ENCODE results near the gene PAK1.

PAK1 gene

GRCh38 chr11:77506857-77507256 lies 33.0 kb upstream of the PAK1 start:
- Histone ChIP-seq H3K27ac (replicated peaks; ENCODE audit: low read length) (no peak overlapping the region), H3K79me1 (ENCODE audit: low read depth, low read length) (no peaks in the 10 kb centered on the region), H2AFZ (ENCODE audit: low read length) (no peak overlapping the region), H3K4me3 (ENCODE audit: low read length in 2 of 2) (no peak overlapping the region), H3K4me2 (ENCODE audit: insufficient read depth, low read length, poor library complexity, severe bottlenecking) (no peak overlapping the region), H4K8ac (ENCODE audit: low read depth, low read length) (no peak overlapping the region), H3K4ac (ENCODE audit: low read length) (no peak overlapping the region), H3K18ac (ENCODE audit: low read length) (no peak overlapping the region), H4K91ac (ENCODE audit: low read depth, low read length, poor library complexity) (no peak overlapping the region), H3K14ac (ENCODE audit: low read length) (no peak overlapping the region), H3K23ac (ENCODE audit: low read depth, low read length, poor library complexity) (no peak overlapping the region), H3K27me3 (ENCODE audit: control insufficient read depth in 3 of 3, insufficient read depth in 3 of 3, low read depth in 1 of 3, low read length in 3 of 3) (no peaks in the 10 kb centered on the region), H3K9ac (ENCODE audit: low read depth, low read length, poor library complexity) (no peak overlapping the region), H2AK5ac (ENCODE audit: low read depth, low read length) (no peak overlapping the region), H2BK120ac (ENCODE audit: low read depth, low read length) (no peak overlapping the region), H3K36me3 (replicated peaks in 1 of 2; ENCODE audit: control insufficient read depth in 2 of 2, insufficient read depth in 2 of 2, low read length in 2 of 2) (no peaks in the 10 kb centered on the region), H2BK5ac (ENCODE audit: low read length) (no peak overlapping the region), H3K4me1 (ENCODE audit: control insufficient read depth in 2 of 2, insufficient read depth in 1 of 2, low read depth in 1 of 2, low read length in 2 of 2) (peaks cover 0 to 2% of the 10 kb centered on the region in 2 donors), H2BK12ac (ENCODE audit: low read length) (no peak overlapping the region), H3K9me3 (replicated peaks in 1 of 2; ENCODE audit: control insufficient read depth in 2 of 2, insufficient read depth in 1 of 2, low read depth in 1 of 2, low read length in 2 of 2) (no peaks in the 10 kb centered on the region), H2BK15ac (ENCODE audit: low read length) (no peak overlapping the region)
- DNase-seq (ENCODE audit: low spot score): no peak
- WGBS, 2 donors (ENCODE audit: extremely low coverage in 2 of 2, insufficient read length in 2 of 2, insufficient replicate concordance in 1 of 2): no CpG with 5 or more reads among the region's 2 CpGs

GRCh38 chr11:77505956-77506355 lies 32.1 kb upstream of the PAK1 start:
- Histone ChIP-seq H3K9me3 (replicated peaks in 1 of 2; ENCODE audit: control insufficient read depth in 2 of 2, insufficient read depth in 1 of 2, low read depth in 1 of 2, low read length in 2 of 2) (no peaks in the 10 kb centered on the region), H3K23ac (ENCODE audit: low read depth, low read length, poor library complexity) (no peak overlapping the region), H3K79me1 (ENCODE audit: low read depth, low read length) (no peaks in the 10 kb centered on the region), H3K36me3 (replicated peaks in 1 of 2; ENCODE audit: control insufficient read depth in 2 of 2, insufficient read depth in 2 of 2, low read length in 2 of 2) (no peaks in the 10 kb centered on the region), H2BK12ac (ENCODE audit: low read length) (no peak overlapping the region), H3K4me2 (ENCODE audit: insufficient read depth, low read length, poor library complexity, severe bottlenecking) (no peak overlapping the region), H3K4me1 (ENCODE audit: control insufficient read depth in 2 of 2, insufficient read depth in 1 of 2, low read depth in 1 of 2, low read length in 2 of 2) (no peaks in the 10 kb centered on the region), H3K14ac (ENCODE audit: low read length) (no peak overlapping the region), H2BK5ac (ENCODE audit: low read length) (no peak overlapping the region), H3K9ac (ENCODE audit: low read depth, low read length, poor library complexity) (no peak overlapping the region), H3K4ac (ENCODE audit: low read length) (no peak overlapping the region), H2AFZ (ENCODE audit: low read length) (no peak overlapping the region), H4K8ac (ENCODE audit: low read depth, low read length) (no peak overlapping the region), H2AK5ac (ENCODE audit: low read depth, low read length) (no peak overlapping the region), H4K91ac (ENCODE audit: low read depth, low read length, poor library complexity) (no peak overlapping the region), H2BK120ac (ENCODE audit: low read depth, low read length) (no peak overlapping the region), H2BK15ac (ENCODE audit: low read length) (no peak overlapping the region), H3K18ac (ENCODE audit: low read length) (no peak overlapping the region), H3K27me3 (ENCODE audit: control insufficient read depth in 3 of 3, insufficient read depth in 3 of 3, low read depth in 1 of 3, low read length in 3 of 3) (no peaks in the 10 kb centered on the region), H3K27ac (replicated peaks; ENCODE audit: low read length) (no peak overlapping the region), H3K4me3 (ENCODE audit: low read length in 2 of 2) (no peak overlapping the region)
- no peak for DNase-seq (ENCODE audit: low spot score)
- no CpG with 5 or more reads among the region's 3 CpGs for WGBS, 2 donors (ENCODE audit: extremely low coverage in 2 of 2, insufficient read length in 2 of 2, insufficient replicate concordance in 1 of 2)

- Histone ChIP-seq H3K4me2 (ENCODE audit: insufficient read depth, low read length, poor library complexity, severe bottlenecking) (no peak overlapping the region), H2AFZ (ENCODE audit: low read length) (no peak overlapping the region), H3K23ac (ENCODE audit: low read depth, low read length, poor library complexity) (no peak overlapping the region), H3K79me1 (ENCODE audit: low read depth, low read length) (no peaks in the 10 kb centered on the region), H3K27ac (replicated peaks; ENCODE audit: low read length) (no peak overlapping the region), H4K91ac (ENCODE audit: low read depth, low read length, poor library complexity) (no peak overlapping the region), H3K4me3 (ENCODE audit: low read length in 2 of 2) (no peak overlapping the region), H3K4me1 (ENCODE audit: control insufficient read depth in 2 of 2, insufficient read depth in 1 of 2, low read depth in 1 of 2, low read length in 2 of 2) (no peaks in the 10 kb centered on the region), H3K4ac (ENCODE audit: low read length) (no peak overlapping the region), H3K27me3 (ENCODE audit: control insufficient read depth in 3 of 3, insufficient read depth in 3 of 3, low read depth in 1 of 3, low read length in 3 of 3) (no peaks in the 10 kb centered on the region), H3K9ac (ENCODE audit: low read depth, low read length, poor library complexity) (no peak overlapping the region), H3K36me3 (replicated peaks in 1 of 2; ENCODE audit: control insufficient read depth in 2 of 2, insufficient read depth in 2 of 2, low read length in 2 of 2) (no peaks in the 10 kb centered on the region), H2AK5ac (ENCODE audit: low read depth, low read length) (no peak overlapping the region), H2BK15ac (ENCODE audit: low read length) (no peak overlapping the region), H4K8ac (ENCODE audit: low read depth, low read length) (no peak overlapping the region), H2BK120ac (ENCODE audit: low read depth, low read length) (no peak overlapping the region), H2BK5ac (ENCODE audit: low read length) (no peak overlapping the region), H3K14ac (ENCODE audit: low read length) (no peak overlapping the region), H2BK12ac (ENCODE audit: low read length) (no peak overlapping the region), H3K9me3 (replicated peaks in 1 of 2; ENCODE audit: control insufficient read depth in 2 of 2, insufficient read depth in 1 of 2, low read depth in 1 of 2, low read length in 2 of 2) (no peaks in the 10 kb centered on the region), H3K18ac (ENCODE audit: low read length) (no peak overlapping the region)
- WGBS, 2 donors (ENCODE audit: extremely low coverage in 2 of 2, insufficient read length in 2 of 2, insufficient replicate concordance in 1 of 2): no CpG with 5 or more reads among the region's 3 CpGs
- no peak for DNase-seq (ENCODE audit: low spot score)
These were observed 29.1 kb upstream of the PAK1 start for GRCh38 chr11:77503006-77503405.

GRCh38 chr11:77502346-77502905 lies 28.5 kb upstream of the PAK1 start:
- no peak overlapping the region for H3K4me3 ChIP-seq (ENCODE audit: low read length in 2 of 2)
- no peak overlapping the region for H3K4me2 ChIP-seq (ENCODE audit: insufficient read depth, low read length, poor library complexity, severe bottlenecking)
- H3K27ac ChIP-seq (replicated peaks; ENCODE audit: low read length): no peak overlapping the region
- no peaks in the 10 kb centered on the region for H3K9me3 ChIP-seq (replicated peaks in 1 of 2; ENCODE audit: control insufficient read depth in 2 of 2, insufficient read depth in 1 of 2, low read depth in 1 of 2, low read length in 2 of 2)
- no peaks in the 10 kb centered on the region for H3K36me3 ChIP-seq (replicated peaks in 1 of 2; ENCODE audit: control insufficient read depth in 2 of 2, insufficient read depth in 2 of 2, low read length in 2 of 2)
- no peak overlapping the region for H2BK120ac ChIP-seq (ENCODE audit: low read depth, low read length)
- no peak overlapping the region for H4K8ac ChIP-seq (ENCODE audit: low read depth, low read length)
- no peak for DNase-seq (ENCODE audit: low spot score)
- WGBS, 2 donors (ENCODE audit: extremely low coverage in 2 of 2, insufficient read length in 2 of 2, insufficient replicate concordance in 1 of 2): no CpG with 5 or more reads among the region's 4 CpGs
- no peak overlapping the region for H2BK5ac ChIP-seq (ENCODE audit: low read length)
- no peak overlapping the region for H2BK12ac ChIP-seq (ENCODE audit: low read length)
- peaks cover 0 to under 1% of the 10 kb centered on the region in 2 donors for H3K4me1 ChIP-seq (ENCODE audit: control insufficient read depth in 2 of 2, insufficient read depth in 1 of 2, low read depth in 1 of 2, low read length in 2 of 2)
- H3K4ac ChIP-seq (ENCODE audit: low read length): no peak overlapping the region
- H3K18ac ChIP-seq (ENCODE audit: low read length): no peak overlapping the region
- H2AK5ac ChIP-seq (ENCODE audit: low read depth, low read length): no peak overlapping the region
- no peak overlapping the region for H3K23ac ChIP-seq (ENCODE audit: low read depth, low read length, poor library complexity)
- no peak overlapping the region for H3K9ac ChIP-seq (ENCODE audit: low read depth, low read length, poor library complexity)
- H3K27me3 ChIP-seq (ENCODE audit: control insufficient read depth in 3 of 3, insufficient read depth in 3 of 3, low read depth in 1 of 3, low read length in 3 of 3): no peaks in the 10 kb centered on the region
- no peak overlapping the region for H2AFZ ChIP-seq (ENCODE audit: low read length)
- no peak overlapping the region for H4K91ac ChIP-seq (ENCODE audit: low read depth, low read length, poor library complexity)
- no peak overlapping the region for H3K14ac ChIP-seq (ENCODE audit: low read length)
- no peaks in the 10 kb centered on the region for H3K79me1 ChIP-seq (ENCODE audit: low read depth, low read length)
- H2BK15ac ChIP-seq (ENCODE audit: low read length): no peak overlapping the region

Data from neuronal stem cell (in vitro differentiated cells).